PC-3 (cell line): ENCODE data around the gene SPC24. TPM values are rescaled to one million over a fixed set of nuclear protein-coding genes. Genes with fewer than 3 reads are reported as not detected.

ENCODE experiments used
- ATAC-seq: fragments of 200-7000 bp; cut with Tn5 transposase; 2 replicates; pipeline ENCODE4 v1.9.1; 2020; ENCODE audit warnings: mild to moderate bottlenecking, moderate library complexity
- BruUV-seq: library from RNA; stranded (reverse); fragments of 400-500 nt; replicated peaks from 2 replicates; lab custom pipeline; 2021; lab: Mats Ljungman, UMichigan
- CTCF ChIA-PET: fragments of 300-600 bp; sonication (Branson Sonifier 250); formaldehyde crosslinking; loops from one replicate; lab custom pipeline; 2022; ENCODE audit warnings: antibody characterized with exemption; lab: Charles Lee
- POLR2A ChIA-PET: fragments of 300-600 bp; sonication (Branson Sonifier 250); formaldehyde crosslinking; loops from one replicate; lab custom pipeline; 2022; ENCODE audit warnings: antibody characterized with exemption; ENCODE audit not compliant: unreplicated experiment; lab: Charles Lee
- DNase-seq: peaks from one replicate; pipeline ENCODE4 v3.0.0-alpha.2; 2015
- H2AFZ ChIP-seq: fragments of 300-600 bp; sonication (generic); 2 replicates; pipeline ENCODE4 v1.6.0; 2016; ENCODE audit warnings: antibody characterized with exemption, low read length
- H3F3A ChIP-seq: fragments of 300-600 bp; sonication (generic); one replicate; pipeline ENCODE4 v1.6.0; 2017; ENCODE audit warnings: antibody characterized with exemption, low read length, control low read depth, mild to moderate bottlenecking; ENCODE audit not compliant: unreplicated experiment
- H3K27ac ChIP-seq: fragments of 300-600 bp; sonication (generic); 2 replicates; pipeline ENCODE4 v1.5.1; 2016; ENCODE audit warnings: mild to moderate bottlenecking, low read length
- H3K27me3 ChIP-seq: fragments of 300-600 bp; sonication (generic); 2 replicates; pipeline ENCODE4 v1.6.1; 2016; ENCODE audit warnings: low read length, mixed read lengths
- H3K36me3 ChIP-seq: fragments of 300-600 bp; sonication (generic); 2 replicates; pipeline ENCODE4 v1.6.1; 2016; ENCODE audit warnings: low read depth, mixed run types, low read length, mixed read lengths
- H3K4me1 ChIP-seq: fragments of 300-600 bp; sonication (generic); 2 replicates; pipeline ENCODE4 v1.5.1; 2016; ENCODE audit warnings: low read length; ENCODE audit not compliant: insufficient read depth
- H3K4me2 ChIP-seq: fragments of 300-600 bp; sonication (generic); 2 replicates; pipeline ENCODE4 v1.6.0; 2016; ENCODE audit warnings: low read length
- H3K4me3 ChIP-seq: fragments of 300-600 bp; sonication (generic); 2 replicates; pipeline ENCODE4 v1.5.1; 2016; ENCODE audit warnings: mild to moderate bottlenecking, low read length, mixed read lengths
- H3K79me2 ChIP-seq: fragments of 300-600 bp; sonication (generic); 2 replicates; pipeline ENCODE4 v1.6.1; 2017; ENCODE audit warnings: low read length, mixed read lengths
- H3K9ac ChIP-seq: fragments of 300-600 bp; sonication (generic); 2 replicates; pipeline ENCODE4 v1.6.0; 2016; ENCODE audit warnings: mild to moderate bottlenecking, low read length
- H3K9me2 ChIP-seq: fragments of 300-600 bp; sonication (generic); replicated peaks from 2 replicates; pipeline ENCODE4 v1.6.1; 2016; ENCODE audit warnings: mixed run types, low read length, mixed read lengths
- H3K9me3 ChIP-seq: fragments of 300-600 bp; sonication (generic); 2 replicates; pipeline ENCODE4 v1.6.1; 2016; ENCODE audit warnings: low read length, mixed read lengths
- H4K20me1 ChIP-seq: fragments of 300-600 bp; sonication (generic); 2 replicates; pipeline ENCODE4 v1.6.1; 2016; ENCODE audit warnings: low read length, mixed read lengths
- EZH2 ChIP-seq: fragments of 300-600 bp; sonication (generic); IDR thresholded peaks from one replicate; pipeline ENCODE4 v1.6.1; 2017; ENCODE audit warnings: antibody characterized with exemption, mild to moderate bottlenecking, low read length; ENCODE audit not compliant: unreplicated experiment
- EZH2phosphoT487 ChIP-seq: fragments of 300-600 bp; sonication (generic); IDR thresholded peaks from 2 replicates; pipeline ENCODE4 v1.6.1; 2018; ENCODE audit warnings: mild to moderate bottlenecking, antibody characterized with exemption, low read length, borderline replicate concordance
- intact Hi-C: fragments of 100-400 bp; cut with micrococcal nuclease; formaldehyde crosslinking; loops from 2 replicates; pipeline ENCODE4 v1.9.0; 2023
- total RNA-seq: library from RNA; depleted of rRNA; stranded (reverse); fragments of >200 nt; gene quantifications from 2 replicates; pipeline ENCODE4 v1.2.3, GENCODE V29; 2014
- TF ChIP-seq, protein P1 (sequence below): fragments of 300-600 bp; sonication (generic); conservative IDR thresholded peaks from 2 replicates; pipeline ENCODE4 v1.5.1; 2017; ENCODE audit warnings: antibody characterized with exemption, low read depth, mild to moderate bottlenecking, low read length

SPC24 gene
- total RNA-seq, 1 experiment from 2014 or later, result 142 TPM

DNA sequence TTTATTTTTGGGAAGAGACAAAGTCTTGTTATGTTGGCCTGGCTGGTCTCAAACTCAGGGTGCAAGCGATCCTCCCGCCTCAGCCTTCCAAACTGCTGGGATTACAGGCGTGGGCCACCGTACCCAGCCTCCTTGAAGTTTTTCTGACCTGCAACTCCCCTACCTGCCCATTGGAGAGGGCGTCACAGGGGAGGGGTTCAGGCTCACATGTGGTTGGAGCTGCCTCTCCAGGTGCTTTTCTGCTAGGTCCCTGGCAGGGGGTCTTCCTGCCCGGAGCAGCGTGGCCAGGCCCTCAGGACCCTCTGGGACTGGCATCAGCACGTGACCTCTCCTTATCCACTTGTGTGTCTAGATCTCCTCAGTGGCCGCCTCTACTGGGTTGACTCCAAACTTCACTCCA is 39.1 kb downstream of the SPC24 start:
- H3K36me3 ChIP-seq, result peaks cover 92% of the 10 kb centered on the region
- BruUV-seq, result no TSS peak
- no peak for ATAC-seq

DNA sequence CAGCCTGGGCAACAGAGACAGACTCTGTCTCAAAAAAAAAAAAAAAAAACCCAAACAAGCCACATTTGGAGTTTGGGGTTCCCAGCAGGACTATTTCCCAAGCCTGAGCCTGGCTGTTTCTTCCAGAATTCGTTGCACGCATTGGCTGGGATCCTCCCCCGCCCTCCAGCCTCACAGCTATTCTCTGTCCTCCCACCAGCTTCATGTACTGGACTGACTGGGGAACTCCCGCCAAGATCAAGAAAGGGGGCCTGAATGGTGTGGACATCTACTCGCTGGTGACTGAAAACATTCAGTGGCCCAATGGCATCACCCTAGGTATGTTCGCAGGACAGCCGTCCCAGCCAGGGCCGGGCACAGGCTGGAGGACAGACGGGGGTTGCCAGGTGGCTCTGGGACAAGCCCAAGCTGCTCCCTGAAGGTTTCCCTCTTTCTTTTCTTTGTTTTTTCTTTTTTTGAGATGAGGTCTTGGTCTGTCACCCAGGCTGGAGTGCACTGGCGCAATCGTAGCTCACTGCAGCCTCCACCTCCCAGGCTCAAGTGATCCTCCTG is 39.6 kb downstream of the SPC24 start:
- H3K4me1 ChIP-seq, result no peaks in the 10 kb centered on the region
- H3K9ac ChIP-seq, result no peak overlapping the region
- no TSS peak for BruUV-seq
- no peaks in the 10 kb centered on the region for H3K27me3 ChIP-seq
- H3K27ac ChIP-seq, result no peak overlapping the region
- H3K9me2 ChIP-seq, result no peaks in the 10 kb centered on the region
- H4K20me1 ChIP-seq, result peaks cover 34% of the 10 kb centered on the region
- H3F3A ChIP-seq, result peaks cover 11% of the 10 kb centered on the region
- no peak for DNase-seq
- H3K4me3 ChIP-seq, result no peak overlapping the region
- intact Hi-C loops, result no loop called here
- H3K79me2 ChIP-seq, result peaks cover 10% of the 10 kb centered on the region
- H2AFZ ChIP-seq, result no peak overlapping the region
- no peaks in the 10 kb centered on the region for H3K9me3 ChIP-seq
- no peak for ATAC-seq
- POLR2A ChIA-PET, result no interaction called here
- CTCF ChIA-PET, result no interaction called here
- TF ChIP-seq EZH2phosphoT487 (no peak), EZH2 (no peak)
- TF ChIP-seq, protein P1, sequence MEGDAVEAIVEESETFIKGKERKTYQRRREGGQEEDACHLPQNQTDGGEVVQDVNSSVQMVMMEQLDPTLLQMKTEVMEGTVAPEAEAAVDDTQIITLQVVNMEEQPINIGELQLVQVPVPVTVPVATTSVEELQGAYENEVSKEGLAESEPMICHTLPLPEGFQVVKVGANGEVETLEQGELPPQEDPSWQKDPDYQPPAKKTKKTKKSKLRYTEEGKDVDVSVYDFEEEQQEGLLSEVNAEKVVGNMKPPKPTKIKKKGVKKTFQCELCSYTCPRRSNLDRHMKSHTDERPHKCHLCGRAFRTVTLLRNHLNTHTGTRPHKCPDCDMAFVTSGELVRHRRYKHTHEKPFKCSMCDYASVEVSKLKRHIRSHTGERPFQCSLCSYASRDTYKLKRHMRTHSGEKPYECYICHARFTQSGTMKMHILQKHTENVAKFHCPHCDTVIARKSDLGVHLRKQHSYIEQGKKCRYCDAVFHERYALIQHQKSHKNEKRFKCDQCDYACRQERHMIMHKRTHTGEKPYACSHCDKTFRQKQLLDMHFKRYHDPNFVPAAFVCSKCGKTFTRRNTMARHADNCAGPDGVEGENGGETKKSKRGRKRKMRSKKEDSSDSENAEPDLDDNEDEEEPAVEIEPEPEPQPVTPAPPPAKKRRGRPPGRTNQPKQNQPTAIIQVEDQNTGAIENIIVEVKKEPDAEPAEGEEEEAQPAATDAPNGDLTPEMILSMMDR, result no peak
- H3K4me2 ChIP-seq, result no peak overlapping the region
- H3K36me3 ChIP-seq, result peaks cover 93% of the 10 kb centered on the region

More for the DNA sequence above, 39.1 kb downstream of the SPC24 start:
- intact Hi-C loops, result no loop called here
- Histone ChIP-seq H3F3A (peaks cover 11% of the 10 kb centered on the region), H3K4me3 (no peak overlapping the region), H3K9ac (no peak overlapping the region), H3K4me1 (no peaks in the 10 kb centered on the region), H3K27ac (no peak overlapping the region), H4K20me1 (peaks cover 31% of the 10 kb centered on the region), H3K9me2 (no peaks in the 10 kb centered on the region), H2AFZ (no peak overlapping the region), H3K79me2 (peaks cover 10% of the 10 kb centered on the region), H3K4me2 (no peak overlapping the region), H3K9me3 (no peaks in the 10 kb centered on the region), H3K27me3 (no peaks in the 10 kb centered on the region)
- DNase-seq, result no peak
- CTCF ChIA-PET, result no interaction called here
- POLR2A ChIA-PET, result no interaction called here
- TF ChIP-seq EZH2phosphoT487, result no peak
- TF ChIP-seq, protein P1, result no peak
- no peak for TF ChIP-seq EZH2

DNA sequence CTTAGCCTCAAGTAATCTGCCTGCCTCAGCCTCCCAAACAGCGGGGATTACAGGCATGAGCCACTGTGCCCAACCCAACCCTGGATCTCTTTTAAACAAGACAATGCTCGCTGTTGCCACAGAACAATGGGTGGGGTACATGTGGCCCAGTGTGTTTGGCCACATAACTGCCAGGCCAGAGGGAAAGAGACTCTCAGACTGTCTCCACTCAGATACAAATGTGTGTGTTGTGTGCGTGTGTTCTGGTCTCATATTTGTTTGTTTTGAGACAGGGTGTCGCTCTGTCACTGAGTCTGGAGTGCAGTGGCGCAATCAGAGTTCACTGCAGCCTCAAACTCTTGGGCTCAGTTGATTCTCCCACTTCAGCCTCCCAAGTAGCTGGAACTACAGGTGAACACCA is 40.5 kb downstream of the SPC24 start:
- BruUV-seq, result no TSS peak
- H3K9me2 ChIP-seq, result no peaks in the 10 kb centered on the region
- H3K27me3 ChIP-seq, result no peaks in the 10 kb centered on the region
- DNase-seq (no peak), ATAC-seq (no peak)
- H3K27ac ChIP-seq, result no peak overlapping the region
- no peak overlapping the region for H3K4me3 ChIP-seq
- no peak overlapping the region for H3K9ac ChIP-seq
- H3K4me1 ChIP-seq, result no peaks in the 10 kb centered on the region
- intact Hi-C loops, result no loop called here
- H4K20me1 ChIP-seq, result peaks cover 26% of the 10 kb centered on the region
- no peaks in the 10 kb centered on the region for H3K9me3 ChIP-seq
- no peak overlapping the region for H2AFZ ChIP-seq
- TF ChIP-seq EZH2 (no peak), EZH2phosphoT487 (no peak)
- TF ChIP-seq, protein P1, result no peak
- peaks cover 91% of the 10 kb centered on the region for H3K36me3 ChIP-seq
- POLR2A ChIA-PET, result no interaction called here
- CTCF ChIA-PET, result no interaction called here
- H3F3A ChIP-seq, result peaks cover 8% of the 10 kb centered on the region
- H3K79me2 ChIP-seq, result peaks cover 11% of the 10 kb centered on the region
- H3K4me2 ChIP-seq, result no peak overlapping the region
